Activated CD8-positive, alpha-beta T cell treated with anti-CD3 and anti-CD28 coated beads for 36 hours (primary cell): ENCODE data around the gene CTNNA1. TPM values are rescaled to one million over a fixed set of nuclear protein-coding genes. Genes with fewer than 3 reads are reported as not detected.

ENCODE experiments used
- ATAC-seq: fragments of 200-7000 bp; cut with Tn5 transposase; one replicate; pipeline ENCODE4 v1.10.0; 2021; ENCODE audit warnings: mild to moderate bottlenecking, moderate library complexity
- CTCF ChIA-PET: fragments of 350-600 bp; sonication (Branson Sonifier 250); formaldehyde crosslinking; loops from one replicate; lab custom pipeline; 2021; ENCODE audit warnings: antibody characterized with exemption; lab: Charles Lee
- POLR2A ChIA-PET: fragments of 350-600 bp; sonication (Branson Sonifier 250); formaldehyde crosslinking; loops from one replicate; lab custom pipeline; 2021; ENCODE audit warnings: antibody characterized with exemption; lab: Charles Lee
- DNase-seq: peaks from one replicate; pipeline ENCODE4 v3.0.0-alpha.2; 2020
- H3K27ac Mint-ChIP-seq: one replicate; pipeline ENCODE4 v1.8.0; 2021; ENCODE audit warnings: mild to moderate bottlenecking, mixed read lengths
- H3K27me3 Mint-ChIP-seq: one replicate; pipeline ENCODE4 v1.8.0; 2021; ENCODE audit warnings: mixed read lengths
- H3K36me3 Mint-ChIP-seq: one replicate; pipeline ENCODE4 v1.8.0; 2021; ENCODE audit warnings: low read depth, mixed read lengths
- H3K4me1 Mint-ChIP-seq: one replicate; pipeline ENCODE4 v1.8.0; 2021; ENCODE audit warnings: low read depth, mixed read lengths
- H3K4me3 Mint-ChIP-seq: one replicate; pipeline ENCODE4 v1.8.0; 2021; ENCODE audit warnings: mild to moderate bottlenecking, moderate library complexity, mixed read lengths
- H3K9me3 Mint-ChIP-seq: one replicate; pipeline ENCODE4 v1.8.0; 2021; ENCODE audit warnings: mixed read lengths
- CTCF ChIP-seq: fragments of 200-600 bp; IDR thresholded peaks from one replicate; pipeline ENCODE4 v1.8.0; 2022; ENCODE audit warnings: antibody characterized with exemption, mild to moderate bottlenecking
- intact Hi-C: fragments of 100-400 bp; cut with micrococcal nuclease; formaldehyde crosslinking; loops from one replicate; pipeline ENCODE4 v1.10.0; 2022
- total RNA-seq, 2 experiments: library from RNA; stranded (reverse); gene quantifications; one replicate each; pipeline ENCODE4 v1.2.3, GENCODE V29; 2021

CTNNA1 gene
- total RNA-seq, 2 experiments from 2014 or later = 77.3 to 85.6 TPM

DNA sequence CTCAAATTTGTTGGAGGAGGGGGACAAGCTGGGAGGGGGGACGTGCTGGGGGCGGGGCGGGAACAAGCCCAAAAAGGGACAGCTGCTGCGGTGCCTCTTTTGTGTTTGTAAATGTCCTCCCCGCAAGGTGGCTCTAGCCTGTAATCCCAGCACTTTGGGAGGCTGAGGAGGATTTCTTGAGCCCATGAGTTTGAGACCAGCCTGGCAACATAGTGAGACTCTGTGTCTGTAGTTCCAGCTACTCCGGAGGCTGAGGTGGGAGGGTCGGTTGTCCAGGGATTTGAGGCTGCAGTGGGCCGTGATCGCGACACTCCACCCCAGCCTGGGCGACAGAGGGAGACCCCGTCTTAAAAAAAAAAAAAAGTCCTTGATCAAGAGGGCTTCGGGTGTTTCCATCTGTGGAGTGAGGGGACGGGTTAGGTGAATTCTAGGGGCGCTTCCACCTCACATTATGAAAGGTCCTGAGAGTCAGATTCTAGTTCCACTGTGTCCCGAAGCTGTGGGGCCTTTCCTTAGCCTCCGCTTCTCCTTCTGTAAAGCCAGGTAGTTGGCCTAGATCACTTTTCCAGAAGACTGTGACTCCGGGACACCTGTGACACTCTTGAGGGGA lies 779 bp upstream of the CTNNA1 start:
- intact Hi-C loops = no loop called here
- peaks cover 46% of the 10 kb centered on the region for H3K27me3 Mint-ChIP-seq
- H3K4me1 Mint-ChIP-seq = peaks cover 30% of the 10 kb centered on the region
- ChIA-PET CTCF (interaction anchor here (1.1 kb wide), 1 partner anchor 520 kb away, joined by 3 read pairs; no protein-coding TSS in a partner anchor), POLR2A (interaction anchor here (1.0 kb wide), 1 partner anchor 96 kb away, joined by 4 read pairs; no protein-coding TSS in a partner anchor)
- H3K9me3 Mint-ChIP-seq = peaks cover 3% of the 10 kb centered on the region
- H3K27ac Mint-ChIP-seq = peak overlapping the region; percentile 18
- ATAC-seq = no peak
- no peak for TF ChIP-seq CTCF
- peaks cover 9% of the 10 kb centered on the region for H3K36me3 Mint-ChIP-seq
- peak overlapping the region; percentile 51 for H3K4me3 Mint-ChIP-seq
- no peak for DNase-seq

DNA sequence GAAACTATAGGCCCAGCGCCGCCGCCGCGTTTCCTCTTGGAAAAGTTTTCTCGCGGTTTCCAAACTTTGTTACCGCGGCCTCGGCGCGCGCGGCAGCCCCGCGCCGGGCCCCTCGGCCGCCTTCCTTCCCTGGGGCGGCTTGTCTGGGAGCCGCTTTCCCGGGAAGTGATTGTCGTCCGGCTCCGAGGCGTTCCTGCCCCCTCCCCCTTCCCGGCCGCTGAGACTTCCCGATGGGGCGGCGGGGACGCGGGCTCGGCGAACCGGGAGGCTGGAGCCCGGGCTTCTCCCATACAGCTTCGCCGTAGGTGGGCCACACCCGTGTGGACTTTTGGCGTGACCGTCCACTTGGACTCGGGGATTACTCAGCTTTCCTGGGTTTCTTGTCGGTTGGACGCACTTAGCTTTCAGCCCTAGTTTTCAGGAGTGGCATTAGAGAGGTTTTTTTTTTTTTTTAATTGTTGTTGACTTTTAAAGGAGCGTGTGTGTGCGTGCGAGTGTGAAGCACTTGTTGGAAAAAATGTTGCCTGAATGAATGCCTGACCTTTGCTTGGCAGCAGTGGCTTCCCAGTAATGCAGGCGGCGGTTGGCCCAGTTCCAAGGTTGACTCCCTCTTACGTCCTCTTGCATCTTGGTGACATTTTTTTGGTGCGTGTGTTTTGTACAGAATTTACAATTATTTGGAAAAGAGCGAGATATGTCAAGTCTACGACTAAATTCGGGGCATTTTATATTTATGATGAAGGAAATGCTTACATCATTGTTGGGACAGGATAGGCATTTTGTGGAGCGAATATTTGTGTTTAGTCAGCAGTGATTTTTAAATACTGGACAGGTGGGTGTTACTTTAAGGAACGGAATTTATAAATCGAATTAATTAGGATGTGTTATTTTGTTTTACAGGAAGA lies 821 bp downstream of the CTNNA1 start:
- TF ChIP-seq CTCF = no peak
- DNase-seq = peak; percentile 85
- CTCF ChIA-PET = no interaction called here
- H3K27me3 Mint-ChIP-seq = peaks cover 48% of the 10 kb centered on the region
- POLR2A ChIA-PET = no interaction called here
- intact Hi-C loops = no loop called here
- peak; percentile 38 for ATAC-seq
- H3K36me3 Mint-ChIP-seq = peaks cover 18% of the 10 kb centered on the region
- H3K4me3 Mint-ChIP-seq = peak overlapping the region; percentile 77
- peaks cover 6% of the 10 kb centered on the region for H3K9me3 Mint-ChIP-seq
- peaks cover 23% of the 10 kb centered on the region for H3K4me1 Mint-ChIP-seq
- peak overlapping the region; percentile 21 for H3K27ac Mint-ChIP-seq

- POLR2A ChIA-PET = no interaction called here
- no peak for ATAC-seq
These were observed 1.5 kb downstream of the CTNNA1 start for GRCh38 chr5:138754699-138755057.

DNA sequence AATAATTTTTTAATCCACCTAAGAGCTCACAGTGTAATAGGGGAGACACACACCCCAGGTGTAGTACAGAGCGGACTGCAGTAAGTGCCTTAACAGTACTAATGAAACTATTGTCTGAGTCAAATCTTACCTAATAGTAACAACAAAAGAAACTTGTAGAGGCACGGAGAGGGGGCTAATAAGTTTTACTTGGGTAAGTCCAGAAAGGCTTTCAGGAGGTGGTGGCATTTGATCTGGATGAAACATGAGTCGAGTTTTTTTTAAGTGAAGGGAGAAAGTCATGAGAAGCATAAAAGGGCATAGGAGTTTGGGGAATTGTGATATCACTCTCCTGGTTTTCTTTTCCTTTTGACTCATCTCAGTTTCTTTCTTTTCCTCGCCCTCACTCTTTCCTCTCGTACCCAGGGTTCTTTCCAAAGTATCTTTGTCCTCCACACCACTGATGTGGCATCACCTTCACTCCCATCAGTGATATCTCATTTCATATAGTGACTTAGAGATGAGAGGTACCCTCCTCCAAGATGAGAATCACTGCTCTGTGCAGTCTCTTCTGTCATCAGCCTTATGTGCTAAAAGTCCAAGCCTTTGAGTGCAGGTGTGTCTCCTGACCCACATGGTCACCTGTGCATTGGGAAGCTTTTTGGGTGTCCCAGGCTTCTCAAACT lies 2.0 kb downstream of the CTNNA1 start:
- ATAC-seq (peak; percentile 25), DNase-seq (no peak)
- Mint-ChIP-seq H3K4me1 (peaks cover 21% of the 10 kb centered on the region), H3K36me3 (peaks cover 22% of the 10 kb centered on the region), H3K27me3 (peaks cover 48% of the 10 kb centered on the region), H3K4me3 (peak overlapping the region; percentile 77), H3K27ac (no peak overlapping the region), H3K9me3 (peaks cover 6% of the 10 kb centered on the region)
- POLR2A ChIA-PET = no interaction called here
- CTCF ChIA-PET = interaction anchor here (1.4 kb wide), 1 partner anchor 34 kb away, joined by 4 read pairs; no protein-coding TSS in a partner anchor
- intact Hi-C loops = no loop called here
- no peak for TF ChIP-seq CTCF

More at GRCh38 chr5:138754699-138755057, 1.5 kb downstream of the CTNNA1 start:
- no peak for TF ChIP-seq CTCF
- Mint-ChIP-seq H3K27ac (peak overlapping the region; percentile 21), H3K27me3 (peaks cover 48% of the 10 kb centered on the region), H3K4me3 (peak overlapping the region; percentile 77), H3K36me3 (peaks cover 22% of the 10 kb centered on the region), H3K4me1 (peaks cover 21% of the 10 kb centered on the region), H3K9me3 (peaks cover 6% of the 10 kb centered on the region)
- CTCF ChIA-PET = interaction anchor here (1.4 kb wide), 1 partner anchor 35 kb away, joined by 4 read pairs; no protein-coding TSS in a partner anchor
- DNase-seq = no peak
- intact Hi-C loops = no loop called here
